Nephron progenitor cell (in vitro differentiated cells): ENCODE measurements around the gene TSHR.
A peak's percentile ranks its signal among the peaks of the same experiment; 100 is the strongest.

Source experiments
- DNase-seq: peaks from one replicate; pipeline ENCODE4 v3.0.0; 2021
- H3K27ac Mint-ChIP-seq: 2 replicates; pipeline ENCODE4 v1.8.0; 2021; ENCODE audit warnings: mild to moderate bottlenecking, moderate library complexity, mixed read lengths
- H3K27me3 Mint-ChIP-seq: 2 replicates; pipeline ENCODE4 v1.8.0; 2021; ENCODE audit warnings: mild to moderate bottlenecking, low read depth, mixed read lengths; ENCODE audit not compliant: poor library complexity
- H3K36me3 Mint-ChIP-seq: 2 replicates; pipeline ENCODE4 v1.8.0; 2021; ENCODE audit warnings: low read depth, mixed read lengths
- H3K4me1 Mint-ChIP-seq: 2 replicates; pipeline ENCODE4 v1.8.0; 2021; ENCODE audit warnings: mixed read lengths
- H3K4me3 Mint-ChIP-seq: 2 replicates; pipeline ENCODE4 v1.8.0; 2021; ENCODE audit warnings: mild to moderate bottlenecking, moderate library complexity, mixed read lengths
- H3K9me3 Mint-ChIP-seq: 2 replicates; pipeline ENCODE4 v1.8.0; 2021; ENCODE audit warnings: mild to moderate bottlenecking, moderate library complexity, mixed read lengths
- TF ChIP-seq, protein P1 (sequence below): fragments of 200-600 bp; sonication (generic); IDR thresholded peaks from 2 replicates; pipeline ENCODE4 v1.5.0; 2021; ENCODE audit warnings: antibody characterized with exemption

Gene TSHR

GRCh38 chr14:81125536-81125935 is 170.1 kb downstream of the TSHR start:
- H3K9me3 Mint-ChIP-seq: peaks cover 13% of the 10 kb centered on the region
- H3K4me3 Mint-ChIP-seq: no peak overlapping the region
- no peaks in the 10 kb centered on the region for H3K4me1 Mint-ChIP-seq
- H3K27me3 Mint-ChIP-seq: no peaks in the 10 kb centered on the region
- TF ChIP-seq, protein P1, sequence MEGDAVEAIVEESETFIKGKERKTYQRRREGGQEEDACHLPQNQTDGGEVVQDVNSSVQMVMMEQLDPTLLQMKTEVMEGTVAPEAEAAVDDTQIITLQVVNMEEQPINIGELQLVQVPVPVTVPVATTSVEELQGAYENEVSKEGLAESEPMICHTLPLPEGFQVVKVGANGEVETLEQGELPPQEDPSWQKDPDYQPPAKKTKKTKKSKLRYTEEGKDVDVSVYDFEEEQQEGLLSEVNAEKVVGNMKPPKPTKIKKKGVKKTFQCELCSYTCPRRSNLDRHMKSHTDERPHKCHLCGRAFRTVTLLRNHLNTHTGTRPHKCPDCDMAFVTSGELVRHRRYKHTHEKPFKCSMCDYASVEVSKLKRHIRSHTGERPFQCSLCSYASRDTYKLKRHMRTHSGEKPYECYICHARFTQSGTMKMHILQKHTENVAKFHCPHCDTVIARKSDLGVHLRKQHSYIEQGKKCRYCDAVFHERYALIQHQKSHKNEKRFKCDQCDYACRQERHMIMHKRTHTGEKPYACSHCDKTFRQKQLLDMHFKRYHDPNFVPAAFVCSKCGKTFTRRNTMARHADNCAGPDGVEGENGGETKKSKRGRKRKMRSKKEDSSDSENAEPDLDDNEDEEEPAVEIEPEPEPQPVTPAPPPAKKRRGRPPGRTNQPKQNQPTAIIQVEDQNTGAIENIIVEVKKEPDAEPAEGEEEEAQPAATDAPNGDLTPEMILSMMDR: no peak
- no peak for DNase-seq
- H3K27ac Mint-ChIP-seq: no peak overlapping the region
- H3K36me3 Mint-ChIP-seq: no peaks in the 10 kb centered on the region

DNA sequence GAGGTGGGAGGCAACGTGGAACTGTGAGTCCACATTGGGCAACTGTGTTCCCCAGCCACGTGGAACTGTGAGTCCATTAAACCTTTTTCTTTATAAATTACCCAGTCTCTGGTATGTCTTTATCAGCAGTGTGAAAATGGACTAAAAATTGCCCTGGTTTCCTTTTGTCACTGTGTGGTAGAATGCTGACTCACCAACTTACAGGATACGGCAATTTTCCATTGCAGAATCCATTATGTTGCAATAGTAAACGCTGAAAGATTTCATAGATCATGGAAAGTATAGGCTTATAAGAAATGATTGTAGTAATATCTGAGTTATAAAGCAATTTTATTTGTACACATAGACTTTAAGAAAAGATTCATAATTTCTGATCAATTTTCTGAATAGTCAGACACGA is 172.4 kb downstream of the TSHR start:
- Mint-ChIP-seq H3K9me3 (peaks cover 10% of the 10 kb centered on the region), H3K4me1 (peaks cover 5% of the 10 kb centered on the region), H3K27ac (no peak overlapping the region), H3K36me3 (no peaks in the 10 kb centered on the region), H3K27me3 (no peaks in the 10 kb centered on the region), H3K4me3 (no peak overlapping the region)
- TF ChIP-seq, protein P1: no peak
- DNase-seq: no peak

DNA sequence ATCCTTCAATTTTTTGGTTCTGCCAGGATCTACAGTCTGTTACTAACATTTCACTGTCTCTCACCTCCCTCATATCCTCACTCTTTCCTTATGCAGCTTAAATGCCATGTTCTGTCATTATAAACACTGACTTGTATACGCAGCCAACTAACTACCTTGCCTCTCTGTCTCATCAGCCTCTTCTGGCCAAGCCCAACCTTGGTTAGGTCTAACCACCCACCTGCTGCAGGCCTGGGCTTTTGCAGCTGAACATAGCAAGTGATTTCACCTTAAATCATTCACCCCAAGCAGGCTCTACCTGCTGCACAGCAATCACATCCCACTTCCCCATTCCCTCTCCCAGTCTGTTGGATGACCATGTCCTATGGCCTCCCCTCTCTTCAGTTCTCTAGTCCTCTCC is 173.8 kb downstream of the TSHR start:
- no peaks in the 10 kb centered on the region for H3K36me3 Mint-ChIP-seq
- H3K4me3 Mint-ChIP-seq: no peak overlapping the region
- H3K27ac Mint-ChIP-seq: no peak overlapping the region
- no peak for DNase-seq
- peaks cover 10% of the 10 kb centered on the region for H3K9me3 Mint-ChIP-seq
- TF ChIP-seq, protein P1: no peak
- no peaks in the 10 kb centered on the region for H3K27me3 Mint-ChIP-seq
- H3K4me1 Mint-ChIP-seq: peaks cover 5% of the 10 kb centered on the region

- Mint-ChIP-seq H3K9me3 (no peaks in the 10 kb centered on the region), H3K4me1 (peaks cover 7% of the 10 kb centered on the region), H3K27me3 (no peaks in the 10 kb centered on the region), H3K27ac (no peak overlapping the region), H3K4me3 (no peak overlapping the region), H3K36me3 (no peaks in the 10 kb centered on the region)
- DNase-seq: no peak
- TF ChIP-seq, protein P1: no peak
Observed at GRCh38 chr14:81132468-81132867, 177.0 kb downstream of the TSHR start.

DNA sequence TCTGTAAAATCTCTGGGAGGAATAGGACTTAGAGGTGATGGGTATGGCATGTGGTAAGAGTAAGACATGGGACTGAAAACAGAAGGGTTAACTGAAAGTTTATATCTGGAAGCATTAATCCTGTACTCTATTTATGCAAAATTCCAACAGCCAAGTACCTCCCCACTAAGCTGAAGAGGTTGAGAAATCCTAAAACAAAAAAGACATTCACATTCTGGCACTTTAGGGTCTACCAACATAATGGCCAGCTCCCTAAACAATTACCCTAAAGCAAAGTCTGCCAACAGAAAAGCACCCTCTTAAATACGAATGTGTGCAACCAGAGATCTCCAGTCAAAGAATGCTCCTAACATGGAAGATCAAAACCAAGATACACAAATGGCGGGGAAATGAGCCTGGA is 178.0 kb downstream of the TSHR start:
- TF ChIP-seq, protein P1: no peak
- Mint-ChIP-seq H3K4me1 (peaks cover 9% of the 10 kb centered on the region), H3K36me3 (no peaks in the 10 kb centered on the region), H3K4me3 (no peak overlapping the region), H3K27me3 (no peaks in the 10 kb centered on the region), H3K27ac (no peak overlapping the region), H3K9me3 (no peaks in the 10 kb centered on the region)
- DNase-seq: no peak

DNA sequence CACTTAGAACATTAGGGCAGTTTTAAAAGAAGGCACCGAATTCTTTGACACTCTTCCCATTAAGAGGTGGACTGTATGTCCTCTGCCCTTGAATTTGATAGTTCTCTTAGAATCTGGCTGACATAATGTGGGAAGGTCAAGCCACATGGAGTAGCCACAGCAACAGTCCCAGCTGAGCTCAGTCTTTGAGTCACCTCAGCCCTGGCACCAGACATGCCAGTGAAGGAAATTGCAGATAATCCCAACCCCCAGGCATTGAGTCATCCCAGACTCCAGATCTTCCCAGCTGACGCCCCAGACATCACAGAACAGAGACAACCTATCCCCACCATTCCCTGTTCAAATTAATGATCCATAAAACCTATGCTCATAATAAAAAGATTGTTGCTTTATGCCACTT is 181.9 kb downstream of the TSHR start:
- Mint-ChIP-seq H3K4me3 (no peak overlapping the region), H3K27ac (peak overlapping the region; percentile 23), H3K27me3 (no peaks in the 10 kb centered on the region), H3K9me3 (no peaks in the 10 kb centered on the region), H3K4me1 (peaks cover 11% of the 10 kb centered on the region), H3K36me3 (no peaks in the 10 kb centered on the region)
- TF ChIP-seq, protein P1: no peak
- no peak for DNase-seq
